HCT116 (cell line): ENCODE data around the gene ADD1. TPM values are rescaled to one million over a fixed set of nuclear protein-coding genes. Genes with fewer than 3 reads are reported as not detected.

Source experiments
- ATAC-seq: fragments of 200-7000 bp; cut with Tn5 transposase; 2 replicates; pipeline ENCODE4 v1.9.1; 2020; ENCODE audit warnings: mild to moderate bottlenecking, moderate library complexity
- BruUV-seq: library from RNA; stranded (reverse); fragments of 400-500 nt; replicated peaks from 2 replicates; lab custom pipeline; 2021; lab: Mats Ljungman, UMichigan
- CTCF ChIA-PET: fragments of 300-600 bp; sonication (Branson Sonifier 250); formaldehyde crosslinking; loops from one replicate; lab custom pipeline; 2021; ENCODE audit warnings: antibody characterized with exemption; lab: Charles Lee
- POLR2A ChIA-PET: fragments of 300-600, 350-600 bp; sonication (Branson Sonifier 250); formaldehyde crosslinking; loops from one replicate; lab custom pipeline; 2021; ENCODE audit warnings: antibody characterized with exemption; lab: Charles Lee
- RAD21 ChIA-PET, 2 experiments: fragments of 300-600 bp; sonication (Branson Sonifier 250); formaldehyde crosslinking; loops; one replicate each; lab custom pipeline; 2023; ENCODE audit warnings: low total read pairs in 2 of 2; ENCODE audit not compliant: uncharacterized antibody in 2 of 2, unreplicated experiment in 2 of 2, low non-redundant PET in 1 of 2; lab: Charles Lee
- DNase-seq: peaks from one replicate; pipeline ENCODE4 v3.0.0-alpha.2; 2010; ENCODE audit warnings: low read depth, low spot score
- H2AFZ ChIP-seq: fragments of 200-600 bp; shearing (Covaris generic), sonication (generic); 2 replicates; pipeline ENCODE4 v1.6.1; 2017; ENCODE audit warnings: low read depth, mixed run types, mixed read lengths, antibody characterized with exemption, low read length; ENCODE audit not compliant: poor library complexity, severe bottlenecking
- H3K27ac ChIP-seq: 2 replicates; pipeline ENCODE4 v1.5.1; 2012; ENCODE audit warnings: low read depth, low read length
- H3K27me3 ChIP-seq: fragments of 200-600 bp; sonication (generic); 2 replicates; pipeline ENCODE4 v1.6.1; 2016; ENCODE audit warnings: mixed run types, low read length, mixed read lengths; ENCODE audit not compliant: insufficient read depth
- H3K36me3 ChIP-seq, 2 experiments: fragments of 200-500 bp in 1 of 2; fragments of 200-600 bp in 1 of 2; sonication (Bioruptor generic) in 1 of 2; sonication (generic) in 1 of 2; 2 replicates each; pipeline versions ENCODE4 v1.5.1 to v1.6.1; 2014 to 2016; ENCODE audit warnings: low read length in 2 of 2, inconsistent platforms in 1 of 2, mixed read lengths in 1 of 2, mixed run types in 1 of 2; ENCODE audit not compliant: insufficient read depth in 2 of 2, control insufficient read depth in 1 of 2
- H3K4me1 ChIP-seq, 2 experiments: fragments of 200-600 bp in 1 of 2; sonication (generic) in 1 of 2; 2 replicates each; pipeline versions ENCODE4 v1.5.1 to v1.6.1; 2012 to 2017; ENCODE audit warnings: low read length in 2 of 2, inconsistent platforms in 1 of 2, mild to moderate bottlenecking in 1 of 2, mixed read lengths in 1 of 2, mixed run types in 1 of 2, moderate library complexity in 1 of 2; ENCODE audit not compliant: insufficient read depth in 2 of 2, control insufficient read depth in 1 of 2
- H3K4me2 ChIP-seq: fragments of 200-600 bp; sonication (generic); 2 replicates; pipeline ENCODE4 v1.6.1; 2017; ENCODE audit warnings: mixed run types, low read length, mixed read lengths
- H3K4me3 ChIP-seq, 2 experiments: fragments of 200-600 bp in 1 of 2; sonication (generic) in 1 of 2; replicated peaks in 1 of 2; 2 replicates each; pipeline ENCODE4 v1.5.1; 2011 to 2016; ENCODE audit warnings: low read length in 2 of 2, control low read depth in 1 of 2, low read depth in 1 of 2, mild to moderate bottlenecking in 1 of 2, mixed read lengths in 1 of 2, mixed run types in 1 of 2
- H3K79me2 ChIP-seq: fragments of 200-600 bp; sonication (generic); 2 replicates; pipeline ENCODE4 v1.6.1; 2017; ENCODE audit warnings: mild to moderate bottlenecking, mixed run types, low read length, moderate library complexity, mixed read lengths; ENCODE audit not compliant: insufficient read depth
- H3K9ac ChIP-seq: fragments of 200-600 bp; sonication (generic); 2 replicates; pipeline ENCODE4 v1.6.1; 2016; ENCODE audit warnings: low read length, mixed read lengths
- H3K9me2 ChIP-seq: fragments of 200-600 bp; sonication (generic), shearing (Covaris generic); 2 replicates; pipeline ENCODE4 v1.6.1; 2017; ENCODE audit warnings: mixed run types, mild to moderate bottlenecking, moderate library complexity; ENCODE audit not compliant: insufficient read depth
- H3K9me3 ChIP-seq, 2 experiments: fragments of 200-500 bp in 1 of 2; fragments of 200-600 bp in 1 of 2; sonication (Bioruptor generic) in 1 of 2; sonication (generic) in 1 of 2; 2 replicates each; pipeline ENCODE4 v1.6.1; 2014 to 2017; ENCODE audit warnings: low read length in 2 of 2, mixed read lengths in 2 of 2, inconsistent platforms in 1 of 2, low read depth in 1 of 2, mild to moderate bottlenecking in 1 of 2, mixed run types in 1 of 2, moderate library complexity in 1 of 2; ENCODE audit not compliant: control insufficient read depth in 1 of 2, insufficient read depth in 1 of 2
- H4K20me1 ChIP-seq: fragments of 200-600 bp; sonication (generic), shearing (Covaris generic); 2 replicates; pipeline ENCODE4 v1.6.1; 2017; ENCODE audit warnings: mixed run types, mild to moderate bottlenecking, moderate library complexity; ENCODE audit not compliant: insufficient read depth
- JUND ChIP-seq: IDR thresholded peaks from 2 replicates; pipeline ENCODE4 v1.6.1; 2012
- POLR2A ChIP-seq: IDR thresholded peaks from 2 replicates; pipeline ENCODE4 v1.7.0; 2011; ENCODE audit warnings: borderline replicate concordance; ENCODE audit not compliant: insufficient read depth, insufficient read length; ENCODE audit errors: extremely low read depth
- RAD21 ChIP-seq: IDR thresholded peaks from 2 replicates; pipeline ENCODE4 v1.6.1; 2012; ENCODE audit warnings: low read depth, mild to moderate bottlenecking
- YY1 ChIP-seq: IDR thresholded peaks from 2 replicates; pipeline ENCODE4 v1.6.1; 2011; ENCODE audit warnings: low read length, low read depth, moderate library complexity, mild to moderate bottlenecking; ENCODE audit not compliant: insufficient replicate concordance; ENCODE audit errors: extremely low read depth
- ZNF274 ChIP-seq: fragments of 200-500 bp; sonication (Bioruptor generic); IDR thresholded peaks from 2 replicates; pipeline ENCODE4 v1.6.1; 2014; ENCODE audit warnings: mild to moderate bottlenecking, low read depth, low read length, inconsistent platforms
- intact Hi-C: fragments of 100-400 bp; cut with micrococcal nuclease; formaldehyde crosslinking; loops from 2 replicates; pipeline ENCODE4 v1.10.0; 2022
- total RNA-seq: library from RNA; stranded (reverse); gene quantifications from one replicate; pipeline ENCODE4 v1.2.1, GENCODE V29; 2021; ENCODE audit not compliant: unreplicated experiment
- TF ChIP-seq, protein P1 (sequence below): IDR thresholded peaks from 2 replicates; pipeline ENCODE4 v1.6.1; 2012; ENCODE audit warnings: low read depth

Gene ADD1
- total RNA-seq, 1 experiment from 2014 or later: 139 TPM

DNA sequence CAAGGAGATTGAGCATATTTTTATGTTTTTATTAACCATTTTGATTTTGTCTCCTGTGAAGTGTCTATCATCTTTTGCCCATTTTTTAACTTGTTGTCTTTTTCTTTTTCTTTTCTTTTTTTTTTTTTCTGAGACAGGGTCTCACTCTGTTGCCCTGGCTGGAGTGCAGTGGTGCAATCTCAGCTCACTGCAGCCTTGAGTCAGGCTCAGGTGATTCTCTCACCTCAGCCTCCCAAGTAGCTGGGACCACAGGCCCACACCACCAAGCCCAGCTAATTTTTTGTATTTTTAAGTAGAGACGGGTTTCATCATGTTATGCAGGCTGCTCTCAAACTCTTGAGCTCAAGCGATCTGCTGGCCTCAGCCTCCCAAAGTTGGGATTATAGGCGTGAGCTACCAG is 4.6 kb upstream of the ADD1 start:
- H3K36me3 ChIP-seq: no peaks in the 10 kb centered on the region; a peak in 1 of 4 replicates
- H3K9ac ChIP-seq: no peak overlapping the region
- ChIA-PET POLR2A (interaction anchor here (1.0 kb wide), 1 partner anchor 21 kb away, joined by 3 read pairs; no protein-coding TSS in a partner anchor), CTCF (no interaction called here), RAD21 (no interaction called here)
- no peaks in the 10 kb centered on the region for H3K27me3 ChIP-seq
- no TSS peak for BruUV-seq
- H3K27ac ChIP-seq: no peak overlapping the region
- peaks cover under 1% of the 10 kb centered on the region for H3K79me2 ChIP-seq
- H3K4me1 ChIP-seq: peaks cover 5 to 6% of the 10 kb centered on the region in 2 experiments; a peak in 2 of 4 replicates
- no peaks in the 10 kb centered on the region; the same call in 1 of the 2 replicates for H4K20me1 ChIP-seq
- no peak overlapping the region for H2AFZ ChIP-seq
- H3K9me2 ChIP-seq: peaks cover 4% of the 10 kb centered on the region; the same call in 1 of the 2 replicates
- no peak for TF ChIP-seq JUND
- TF ChIP-seq, protein P1, sequence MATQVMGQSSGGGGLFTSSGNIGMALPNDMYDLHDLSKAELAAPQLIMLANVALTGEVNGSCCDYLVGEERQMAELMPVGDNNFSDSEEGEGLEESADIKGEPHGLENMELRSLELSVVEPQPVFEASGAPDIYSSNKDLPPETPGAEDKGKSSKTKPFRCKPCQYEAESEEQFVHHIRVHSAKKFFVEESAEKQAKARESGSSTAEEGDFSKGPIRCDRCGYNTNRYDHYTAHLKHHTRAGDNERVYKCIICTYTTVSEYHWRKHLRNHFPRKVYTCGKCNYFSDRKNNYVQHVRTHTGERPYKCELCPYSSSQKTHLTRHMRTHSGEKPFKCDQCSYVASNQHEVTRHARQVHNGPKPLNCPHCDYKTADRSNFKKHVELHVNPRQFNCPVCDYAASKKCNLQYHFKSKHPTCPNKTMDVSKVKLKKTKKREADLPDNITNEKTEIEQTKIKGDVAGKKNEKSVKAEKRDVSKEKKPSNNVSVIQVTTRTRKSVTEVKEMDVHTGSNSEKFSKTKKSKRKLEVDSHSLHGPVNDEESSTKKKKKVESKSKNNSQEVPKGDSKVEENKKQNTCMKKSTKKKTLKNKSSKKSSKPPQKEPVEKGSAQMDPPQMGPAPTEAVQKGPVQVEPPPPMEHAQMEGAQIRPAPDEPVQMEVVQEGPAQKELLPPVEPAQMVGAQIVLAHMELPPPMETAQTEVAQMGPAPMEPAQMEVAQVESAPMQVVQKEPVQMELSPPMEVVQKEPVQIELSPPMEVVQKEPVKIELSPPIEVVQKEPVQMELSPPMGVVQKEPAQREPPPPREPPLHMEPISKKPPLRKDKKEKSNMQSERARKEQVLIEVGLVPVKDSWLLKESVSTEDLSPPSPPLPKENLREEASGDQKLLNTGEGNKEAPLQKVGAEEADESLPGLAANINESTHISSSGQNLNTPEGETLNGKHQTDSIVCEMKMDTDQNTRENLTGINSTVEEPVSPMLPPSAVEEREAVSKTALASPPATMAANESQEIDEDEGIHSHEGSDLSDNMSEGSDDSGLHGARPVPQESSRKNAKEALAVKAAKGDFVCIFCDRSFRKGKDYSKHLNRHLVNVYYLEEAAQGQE: no peak
- no peak for TF ChIP-seq POLR2A
- TF ChIP-seq ZNF274: no peak
- TF ChIP-seq RAD21: no peak
- no peak for TF ChIP-seq YY1
- H3K9me3 ChIP-seq: no peaks in the 10 kb centered on the region
- H3K4me3 ChIP-seq: no peak overlapping the region
- ATAC-seq: no peak
- H3K4me2 ChIP-seq: no peak overlapping the region
- no peak for DNase-seq
- intact Hi-C loops: no loop called here
